ENCODE results near the gene LMCD1. TPM values are rescaled to one million over a fixed set of nuclear protein-coding genes. Genes with fewer than 3 reads are reported as not detected.

The LMCD1 gene
- polyA plus RNA-seq, 1 experiment = 39.1 TPM

DNA sequence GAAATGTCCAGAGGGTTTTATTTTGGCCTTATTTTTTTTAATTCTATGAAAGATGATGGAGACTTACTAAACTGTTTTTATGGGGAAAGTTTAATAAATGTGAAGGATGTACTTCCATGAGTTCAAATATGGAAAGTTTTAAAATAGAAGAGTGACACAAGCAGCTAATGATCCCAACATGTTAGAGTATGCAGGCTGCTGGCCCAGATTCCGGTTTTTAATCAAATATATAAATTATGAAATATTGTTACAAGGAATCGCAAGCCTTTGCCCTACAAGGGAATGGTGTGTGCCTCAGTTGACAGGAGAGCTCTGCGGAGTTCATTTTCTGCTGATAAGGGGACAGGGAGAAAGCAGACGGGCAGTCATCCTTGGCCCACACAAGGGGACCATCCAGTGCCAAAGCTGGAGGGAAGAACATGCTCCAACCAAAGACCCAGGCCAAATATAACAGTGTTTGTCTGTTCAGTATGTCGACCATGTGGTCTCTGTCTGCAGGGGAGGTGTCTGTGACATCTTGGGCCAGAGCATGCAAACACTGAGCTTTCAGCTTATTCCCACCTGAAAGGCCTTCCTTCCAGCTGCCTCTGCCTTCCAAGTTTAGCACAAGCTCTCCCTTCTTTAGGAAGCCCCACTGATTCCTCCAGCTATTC, 73.2 kb downstream of the LMCD1 start:
- POLR2A ChIA-PET = interaction anchor here (0.6 to 2.1 kb wide), 2 partner anchors 73 to 130 kb away, joined by 3 to 7 read pairs; partner anchors contain the start of gene LMCD1
- CTCF ChIA-PET = interaction anchor here (1.0 to 4.9 kb wide), 5 partner anchors 16 to 195 kb away, joined by 3 to 29 read pairs (median 5); partner anchors contain the start of gene OXTR

DNA sequence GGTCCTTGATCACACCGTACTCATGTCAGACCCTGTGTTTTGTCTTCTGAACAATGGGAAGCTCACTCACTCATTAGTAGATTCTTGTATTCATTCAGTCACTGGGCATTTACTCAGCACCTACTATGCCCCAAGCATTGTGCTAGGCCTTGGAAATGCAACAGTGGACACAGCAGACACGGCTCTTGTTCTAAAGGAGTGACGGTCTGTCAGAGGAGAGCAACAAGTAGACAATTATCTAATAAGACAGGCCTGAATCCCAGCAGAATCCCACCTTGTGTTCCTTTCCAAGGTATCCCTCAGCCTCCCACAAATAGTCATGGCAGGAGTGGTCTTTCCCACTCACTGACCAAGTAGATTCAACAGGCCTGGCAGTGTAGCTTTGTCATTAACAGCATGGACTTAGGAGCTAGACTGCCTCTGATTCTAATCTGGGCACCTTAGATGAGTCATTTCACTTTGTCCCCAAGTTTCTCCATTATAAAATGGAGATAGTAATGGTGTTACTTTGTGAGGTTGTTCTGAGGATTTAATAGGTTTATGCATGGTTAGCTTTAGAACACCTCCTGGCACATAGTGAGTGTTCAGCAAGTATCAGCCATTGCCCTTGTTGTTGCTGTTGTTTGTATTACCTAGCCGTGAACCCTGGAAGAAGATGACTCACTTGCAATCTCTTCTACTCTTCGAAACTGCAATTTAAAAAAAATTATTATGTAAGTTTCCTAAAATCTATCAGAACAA, 73.9 kb downstream of the LMCD1 start:
- Histone ChIP-seq H3K27me3 (ENCODE audit: control insufficient read depth, insufficient read depth, low read length) (no peaks in the 10 kb centered on the region), H3K4me3 (ENCODE audit: low read depth, low read length) (no peak overlapping the region), H3K27ac (ENCODE audit: low read depth, low read length) (no peak overlapping the region), H3K9me3 (ENCODE audit: control insufficient read depth, insufficient read depth, low read length) (no peaks in the 10 kb centered on the region)
- ChIA-PET POLR2A (interaction anchor here (2.1 to 2.7 kb wide), 2 partner anchors 15 to 74 kb away, joined by 7 to 17 read pairs; partner anchors contain the start of gene LMCD1), CTCF (interaction anchor here (1.0 to 4.9 kb wide), 4 partner anchors 15 to 132 kb away, joined by 3 to 29 read pairs (median 6); no protein-coding TSS in a partner anchor)
- TF ChIP-seq, protein P1, sequence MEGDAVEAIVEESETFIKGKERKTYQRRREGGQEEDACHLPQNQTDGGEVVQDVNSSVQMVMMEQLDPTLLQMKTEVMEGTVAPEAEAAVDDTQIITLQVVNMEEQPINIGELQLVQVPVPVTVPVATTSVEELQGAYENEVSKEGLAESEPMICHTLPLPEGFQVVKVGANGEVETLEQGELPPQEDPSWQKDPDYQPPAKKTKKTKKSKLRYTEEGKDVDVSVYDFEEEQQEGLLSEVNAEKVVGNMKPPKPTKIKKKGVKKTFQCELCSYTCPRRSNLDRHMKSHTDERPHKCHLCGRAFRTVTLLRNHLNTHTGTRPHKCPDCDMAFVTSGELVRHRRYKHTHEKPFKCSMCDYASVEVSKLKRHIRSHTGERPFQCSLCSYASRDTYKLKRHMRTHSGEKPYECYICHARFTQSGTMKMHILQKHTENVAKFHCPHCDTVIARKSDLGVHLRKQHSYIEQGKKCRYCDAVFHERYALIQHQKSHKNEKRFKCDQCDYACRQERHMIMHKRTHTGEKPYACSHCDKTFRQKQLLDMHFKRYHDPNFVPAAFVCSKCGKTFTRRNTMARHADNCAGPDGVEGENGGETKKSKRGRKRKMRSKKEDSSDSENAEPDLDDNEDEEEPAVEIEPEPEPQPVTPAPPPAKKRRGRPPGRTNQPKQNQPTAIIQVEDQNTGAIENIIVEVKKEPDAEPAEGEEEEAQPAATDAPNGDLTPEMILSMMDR (IDR thresholded peaks at IDR 0.05; ENCODE audit: low read depth, low read length) = no peak
- DNase-seq (ENCODE audit: low read depth, low spot score) = no peak

More for the DNA sequence above, 73.2 kb downstream of the LMCD1 start:
- Histone ChIP-seq H3K27ac (ENCODE audit: low read depth, low read length) (no peak overlapping the region), H3K27me3 (ENCODE audit: control insufficient read depth, insufficient read depth, low read length) (no peaks in the 10 kb centered on the region), H3K9me3 (ENCODE audit: control insufficient read depth, insufficient read depth, low read length) (no peaks in the 10 kb centered on the region), H3K4me3 (ENCODE audit: low read depth, low read length) (no peak overlapping the region)
- DNase-seq (ENCODE audit: low read depth, low spot score) = no peak
- TF ChIP-seq, protein P1 (IDR thresholded peaks at IDR 0.05; ENCODE audit: low read depth, low read length) = no peak

DNA sequence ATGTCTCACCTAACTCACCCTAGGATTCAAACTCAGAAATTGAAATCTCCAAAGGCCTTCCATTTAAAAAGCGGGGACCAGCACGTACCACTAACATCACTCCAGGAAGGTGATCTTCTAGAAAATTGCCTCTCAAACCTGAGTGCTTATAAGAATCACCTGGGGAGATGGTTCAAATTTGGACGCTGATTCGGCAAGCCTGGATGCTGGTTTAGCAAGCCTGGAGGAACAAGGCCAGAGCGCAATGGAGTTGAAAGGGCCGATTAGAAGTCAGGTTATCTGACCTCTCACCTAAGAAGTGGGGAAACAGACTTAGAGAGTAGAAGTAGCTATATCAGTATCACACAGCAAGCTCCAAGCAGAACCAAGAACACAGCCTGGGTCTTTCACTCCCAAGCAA, 74.8 kb downstream of the LMCD1 start:
- POLR2A ChIA-PET = interaction anchor here (0.8 to 2.7 kb wide), 19 partner anchors 13 to 134 kb away, joined by 3 to 23 read pairs (median 5); partner anchors contain the start of gene LMCD1
- no peak for DNase-seq (ENCODE audit: low read depth, low spot score)
- H3K27me3 ChIP-seq (ENCODE audit: control insufficient read depth, insufficient read depth, low read length) = no peaks in the 10 kb centered on the region
- no peaks in the 10 kb centered on the region for H3K9me3 ChIP-seq (ENCODE audit: control insufficient read depth, insufficient read depth, low read length)
- peak overlapping the region; percentile 89 for H3K27ac ChIP-seq (ENCODE audit: low read depth, low read length)
- CTCF ChIA-PET = interaction anchor here (1.1 to 4.9 kb wide), 3 partner anchors 17 to 133 kb away, joined by 3 to 29 read pairs (median 7); no protein-coding TSS in a partner anchor
- TF ChIP-seq, protein P1 (IDR thresholded peaks at IDR 0.05; ENCODE audit: low read depth, low read length) = no peak
- H3K4me3 ChIP-seq (ENCODE audit: low read depth, low read length) = no peak overlapping the region

DNA sequence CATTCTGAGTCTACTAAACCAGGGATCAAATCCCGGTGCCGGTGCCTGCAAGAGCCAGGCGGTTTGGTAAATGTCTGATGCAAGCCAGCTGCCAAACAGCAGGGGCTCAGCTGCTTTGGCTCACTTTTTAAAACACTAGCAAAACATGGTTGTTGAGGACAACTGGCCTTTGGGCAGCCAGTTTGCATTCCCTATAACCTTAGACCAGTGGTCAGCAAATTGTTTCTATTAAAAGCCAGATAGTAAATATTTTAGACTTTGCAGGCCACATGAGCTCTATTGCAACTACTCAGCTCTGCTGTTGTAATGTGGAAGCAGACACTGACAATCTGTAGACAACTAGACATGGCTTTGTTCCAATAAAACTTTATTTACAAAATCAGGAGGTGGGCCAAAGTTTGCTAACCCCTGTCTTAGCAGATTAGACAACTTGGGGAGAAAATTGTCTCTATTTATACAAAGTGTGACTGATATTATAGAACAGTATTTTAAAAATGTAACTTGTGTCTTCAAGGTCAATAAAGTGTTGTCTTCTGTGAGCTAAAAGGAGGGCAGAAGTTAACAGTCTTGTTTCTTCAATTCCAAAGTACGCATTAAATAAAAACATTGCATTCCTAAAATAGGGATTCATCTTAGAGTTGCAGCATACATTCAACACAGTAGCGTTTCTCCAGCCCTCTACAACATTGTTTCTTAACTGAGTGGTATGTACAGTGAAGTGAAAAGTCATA, 75.4 kb downstream of the LMCD1 start:
- CTCF ChIA-PET = interaction anchor here (1.0 to 4.9 kb wide), 4 partner anchors 16 to 252 kb away, joined by 3 to 29 read pairs (median 6); no protein-coding TSS in a partner anchor
- Histone ChIP-seq H3K27me3 (ENCODE audit: control insufficient read depth, insufficient read depth, low read length) (no peaks in the 10 kb centered on the region), H3K4me3 (ENCODE audit: low read depth, low read length) (no peak overlapping the region), H3K27ac (ENCODE audit: low read depth, low read length) (peak overlapping the region; percentile 94), H3K9me3 (ENCODE audit: control insufficient read depth, insufficient read depth, low read length) (no peaks in the 10 kb centered on the region)
- TF ChIP-seq, protein P1 (IDR thresholded peaks at IDR 0.05; ENCODE audit: low read depth, low read length) = no peak
- peak; percentile 91 for DNase-seq (ENCODE audit: low read depth, low spot score)
- POLR2A ChIA-PET = interaction anchor here (0.7 to 2.7 kb wide), 25 partner anchors 13 to 210 kb away, joined by 3 to 23 read pairs (median 5); partner anchors contain the start of gene LMCD1
